ENCODE data around the gene ETS2.

Gene ETS2

GRCh38 chr21:38802050-38803026 lies 3.4 kb upstream of the ETS2 start:
- DNase-seq = no peak

GRCh38 chr21:38803075-38803660 lies 2.6 kb upstream of the ETS2 start:
- no peak for DNase-seq

- DNase-seq = no peak
These were observed 1.5 kb upstream of the ETS2 start for GRCh38 chr21:38804030-38804788.

GRCh38 chr21:38804789-38805327 lies 871 bp upstream of the ETS2 start:
- DNase-seq = peak; percentile 78

- peak; percentile 48 for DNase-seq
These were observed 618 bp downstream of the ETS2 start for GRCh38 chr21:38806153-38806941.

GRCh38 chr21:38806942-38807284 lies 1.2 kb downstream of the ETS2 start:
- DNase-seq = peak; percentile 56

GRCh38 chr21:38807441-38807871 lies 1.7 kb downstream of the ETS2 start:
- peak; percentile 36 for DNase-seq

GRCh38 chr21:38807986-38808385 lies 2.3 kb downstream of the ETS2 start:
- DNase-seq = peak; percentile 36

GRCh38 chr21:38809198-38809878 lies 3.6 kb downstream of the ETS2 start:
- no peak for DNase-seq

- DNase-seq = no peak
These were observed 4.5 kb downstream of the ETS2 start for GRCh38 chr21:38810034-38810825.

GRCh38 chr21:38810826-38811164 lies 5.1 kb downstream of the ETS2 start:
- no peak for DNase-seq

GRCh38 chr21:38811257-38811656 lies 5.5 kb downstream of the ETS2 start:
- DNase-seq = no peak

GRCh38 chr21:38813143-38813542 lies 7.4 kb downstream of the ETS2 start:
- no peak for DNase-seq

GRCh38 chr21:38813547-38813946 lies 7.8 kb downstream of the ETS2 start:
- DNase-seq = peak; percentile 14

- DNase-seq = no peak
These were observed 8.7 kb downstream of the ETS2 start for GRCh38 chr21:38814126-38815059.

- DNase-seq = no peak
These were observed 9.3 kb downstream of the ETS2 start for GRCh38 chr21:38815060-38815405.

GRCh38 chr21:38816400-38816977 lies 10.8 kb downstream of the ETS2 start:
- no peak for DNase-seq

- no peak for DNase-seq
These were observed 11.9 kb downstream of the ETS2 start for GRCh38 chr21:38817371-38818324.
